ENCODE results near the gene TMEM63C.

TMEM63C gene

GRCh38 chr14:77200406-77200985, 18.9 kb downstream of the TMEM63C start:
- no peak for DNase-seq

DNA sequence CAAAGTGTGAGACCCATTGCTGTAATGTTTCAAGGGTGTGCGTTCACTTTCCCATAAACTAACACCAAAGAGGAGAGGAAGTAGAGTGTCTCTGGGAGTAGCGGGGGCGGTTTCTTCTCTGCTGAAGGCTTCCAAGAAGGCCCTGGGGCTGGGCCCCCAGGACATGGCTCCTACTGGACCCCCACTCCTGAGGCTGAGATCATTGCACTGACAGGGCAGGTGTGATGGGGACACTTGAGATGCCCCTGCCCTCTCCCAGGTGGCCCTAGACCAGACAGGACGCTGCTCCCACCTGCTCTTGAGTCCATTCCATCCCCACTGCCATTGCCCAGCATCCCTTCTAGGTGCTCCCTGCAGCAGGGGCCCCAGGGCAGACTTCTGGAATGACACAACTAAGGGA, 20.1 kb downstream of the TMEM63C start:
- no peak for DNase-seq

DNA sequence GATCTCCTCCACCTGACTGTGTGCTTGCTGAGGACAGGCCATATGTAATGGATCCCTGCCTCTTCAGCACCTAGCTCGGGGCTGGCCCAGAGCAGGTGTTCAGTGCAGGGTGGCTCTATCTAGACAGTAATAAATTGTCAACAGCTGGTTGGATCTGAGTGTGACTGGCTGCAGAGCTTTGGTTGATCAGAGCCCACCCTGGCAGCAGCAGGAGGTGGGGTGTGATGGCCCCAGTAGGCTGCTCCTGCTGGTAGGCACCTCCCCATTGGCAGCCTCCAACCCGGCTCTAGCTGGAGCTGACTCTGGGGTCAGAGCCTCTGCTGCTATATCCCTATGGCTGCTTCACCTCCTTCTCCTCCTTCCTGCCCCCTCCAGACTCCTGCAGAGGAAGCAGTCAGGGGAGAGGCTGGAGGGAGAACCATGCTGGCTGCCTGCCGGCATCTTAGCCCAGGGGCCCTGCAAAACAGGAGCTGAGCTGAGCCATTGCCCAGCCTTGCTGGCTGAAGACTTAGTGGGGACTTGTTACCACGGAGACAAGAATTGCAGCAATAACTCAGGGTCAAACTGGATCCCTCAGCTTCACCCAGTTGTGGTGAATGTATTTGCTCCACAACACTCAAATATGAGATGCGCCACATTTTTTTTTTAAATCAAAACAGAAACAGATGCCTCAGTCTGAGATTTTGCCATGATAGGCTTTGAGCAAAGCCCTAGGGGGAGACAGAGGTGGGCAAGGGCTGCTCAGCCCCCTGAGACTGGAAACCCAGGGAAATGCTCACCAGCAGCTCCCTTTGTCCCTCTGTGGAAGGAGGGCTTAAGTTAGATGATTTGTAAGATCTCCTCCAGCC, 22.2 kb downstream of the TMEM63C start:
- no peak for DNase-seq

GRCh38 chr14:77204459-77204771, 22.8 kb downstream of the TMEM63C start:
- peak; percentile 92 for DNase-seq

DNA sequence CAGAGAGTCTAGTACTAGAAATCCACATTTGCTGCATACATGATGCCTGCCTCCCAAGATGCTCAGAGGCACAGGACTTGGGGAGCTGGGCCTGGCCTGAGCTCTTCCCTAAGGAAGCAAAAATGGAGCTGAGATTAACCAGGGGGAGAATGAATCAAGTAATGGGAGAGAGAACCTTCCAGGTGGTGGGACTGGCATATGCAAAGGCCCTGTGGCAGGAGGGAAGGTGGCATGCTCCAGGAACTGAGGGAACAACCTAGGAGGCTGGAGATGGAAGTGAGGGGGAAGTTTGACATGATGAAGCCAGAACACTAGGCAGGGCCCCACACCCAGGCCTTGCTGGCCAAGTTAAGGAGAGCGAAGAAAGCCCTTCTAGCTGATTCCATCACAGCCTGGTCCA, 23.3 kb downstream of the TMEM63C start:
- no peak for DNase-seq

DNA sequence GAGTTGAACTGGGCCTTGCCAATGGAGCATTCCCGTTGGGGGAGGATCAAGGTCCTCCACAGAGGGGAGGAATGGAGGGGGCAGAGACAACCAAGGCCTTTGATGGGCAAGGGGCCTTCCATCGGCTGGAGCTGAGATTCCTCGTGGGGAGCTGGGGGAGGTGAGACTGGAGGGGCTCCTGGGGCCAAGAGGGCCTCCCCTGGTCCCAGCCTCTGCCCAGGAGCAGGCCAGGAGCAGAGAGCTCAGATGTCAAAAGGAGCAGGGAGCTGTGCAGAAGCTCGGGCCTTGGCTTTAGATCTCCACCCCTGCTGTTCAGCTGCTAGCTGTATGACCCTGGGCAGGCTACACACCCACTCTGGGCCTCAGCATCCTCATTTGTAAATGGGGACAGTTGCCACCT, 24.0 kb downstream of the TMEM63C start:
- DNase-seq: no peak

DNA sequence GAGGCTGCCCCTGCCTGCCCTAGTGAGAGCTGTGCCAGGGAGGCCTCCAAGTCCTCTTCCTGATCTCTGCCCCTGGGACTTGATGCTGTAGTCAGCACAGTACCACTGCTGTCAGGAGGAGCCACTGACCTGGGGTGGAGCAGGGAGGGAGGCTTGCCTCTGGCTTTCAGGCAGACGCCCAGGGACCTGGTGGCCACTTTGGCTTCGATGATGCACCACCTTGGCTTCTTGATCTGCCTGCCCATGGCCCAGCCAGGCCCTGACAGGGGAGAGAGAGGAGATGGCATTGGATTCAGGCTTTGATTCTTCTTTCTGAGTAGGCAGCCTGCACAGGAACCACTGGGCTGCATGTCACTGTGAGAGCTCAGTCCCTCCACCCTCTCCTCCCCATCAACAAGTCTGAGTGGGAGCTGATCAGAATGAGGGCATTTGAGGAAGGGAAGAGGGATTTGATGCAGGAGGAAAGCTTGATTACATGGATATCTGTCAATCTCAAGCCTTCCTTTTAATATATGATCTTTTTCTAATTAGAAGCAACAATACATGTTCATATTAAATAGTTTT, 24.7 kb downstream of the TMEM63C start:
- no peak for DNase-seq

DNA sequence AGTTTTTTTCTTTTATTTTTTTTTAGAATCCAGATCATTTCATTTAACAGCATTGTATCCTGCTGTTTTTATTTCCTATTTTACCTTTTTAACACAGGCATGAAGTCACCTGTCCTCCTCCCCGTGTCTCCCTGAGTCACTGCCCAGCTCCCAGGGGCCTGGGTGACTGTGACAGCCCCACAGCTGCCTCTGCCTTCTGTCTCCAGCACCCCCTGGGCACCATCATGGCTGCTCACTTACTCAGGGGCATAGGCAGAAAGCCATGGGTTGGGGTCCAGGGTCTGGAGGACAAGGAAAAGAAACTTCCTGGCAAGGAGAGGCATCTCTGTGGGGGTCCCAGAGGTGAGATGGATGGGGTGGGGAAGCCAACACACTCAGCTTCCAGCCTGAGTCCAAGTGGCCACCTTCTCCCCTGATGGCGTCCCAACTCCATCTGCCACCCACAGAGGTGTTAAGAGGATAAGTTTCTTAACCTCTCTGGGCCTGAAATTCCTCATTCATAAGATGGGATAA, 25.3 kb downstream of the TMEM63C start:
- DNase-seq: no peak

DNA sequence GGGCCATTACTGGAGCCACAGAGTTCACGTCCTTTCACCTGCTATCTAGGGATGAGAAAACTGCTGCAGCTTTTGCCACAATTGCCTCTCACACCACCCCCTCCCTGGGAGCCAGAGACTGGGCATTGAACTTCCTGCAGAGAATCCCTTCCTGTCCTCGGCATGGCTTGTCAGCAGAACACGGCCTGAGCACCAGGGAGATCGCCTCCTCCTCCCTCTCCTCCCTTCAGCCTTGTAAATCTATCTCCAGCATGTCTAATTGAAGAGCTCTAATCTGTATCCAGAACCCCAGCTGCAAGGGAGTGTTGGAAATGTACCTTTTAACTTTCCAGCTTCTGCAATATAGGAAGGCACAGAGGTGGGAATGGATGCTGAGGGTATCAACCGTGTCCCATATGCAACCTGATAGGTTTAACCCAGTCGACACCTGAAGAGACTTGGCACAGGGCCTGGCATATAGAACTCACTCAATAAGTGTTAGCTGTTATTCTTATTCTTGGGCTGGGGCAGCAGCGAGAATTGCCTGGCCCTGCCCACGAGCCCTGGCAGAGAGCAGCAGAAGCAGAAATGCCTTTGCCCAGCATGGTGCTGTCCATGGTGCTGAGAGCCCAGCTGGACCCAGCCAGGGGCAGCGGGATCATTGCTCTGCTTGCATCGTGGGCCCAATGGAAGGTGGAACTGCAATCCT, 26.8 kb downstream of the TMEM63C start:
- DNase-seq: no peak

GRCh38 chr14:77208979-77209318, 27.4 kb downstream of the TMEM63C start:
- DNase-seq: no peak

DNA sequence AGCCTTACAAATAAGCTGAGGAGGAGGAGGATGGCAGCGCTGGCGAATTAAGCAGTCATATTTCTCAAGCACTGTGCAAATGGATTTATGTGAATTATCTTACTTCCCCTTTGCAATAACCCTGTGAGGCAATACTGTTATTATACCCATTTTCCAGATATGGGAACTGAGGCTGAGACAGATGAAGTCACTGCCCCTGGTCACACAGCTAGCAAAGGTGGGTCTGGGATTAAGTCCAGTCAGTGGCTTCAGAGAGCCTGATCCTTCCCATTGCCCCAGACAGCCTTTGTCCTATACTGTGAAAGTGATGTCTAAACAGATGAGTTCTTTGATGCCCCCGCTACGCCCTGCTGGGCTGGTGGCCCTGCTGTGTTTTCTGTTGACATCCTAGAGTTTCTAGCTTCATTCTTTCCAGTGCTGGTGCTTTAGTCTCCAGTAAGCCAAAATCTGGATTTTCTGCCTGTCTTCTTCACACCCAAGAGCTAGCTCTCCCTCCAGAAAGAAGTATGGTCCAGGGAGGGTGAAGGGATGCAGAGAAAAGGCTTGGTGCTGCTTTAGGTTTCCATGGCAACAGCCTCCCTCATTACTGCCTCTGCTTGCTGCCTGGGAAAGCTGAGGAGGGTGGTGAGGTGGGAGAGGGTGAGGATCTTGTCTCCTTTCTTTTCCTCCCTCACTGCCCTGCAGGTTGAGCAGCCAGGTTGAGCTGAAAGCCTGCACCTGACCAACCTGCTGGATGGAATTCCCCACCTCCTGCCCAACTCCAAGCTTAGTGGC, 30.7 kb downstream of the TMEM63C start:
- DNase-seq: no peak

GRCh38 chr14:77212943-77213678, 31.5 kb downstream of the TMEM63C start:
- no peak for DNase-seq

GRCh38 chr14:77213679-77214016, 32.0 kb downstream of the TMEM63C start:
- DNase-seq: no peak

DNA sequence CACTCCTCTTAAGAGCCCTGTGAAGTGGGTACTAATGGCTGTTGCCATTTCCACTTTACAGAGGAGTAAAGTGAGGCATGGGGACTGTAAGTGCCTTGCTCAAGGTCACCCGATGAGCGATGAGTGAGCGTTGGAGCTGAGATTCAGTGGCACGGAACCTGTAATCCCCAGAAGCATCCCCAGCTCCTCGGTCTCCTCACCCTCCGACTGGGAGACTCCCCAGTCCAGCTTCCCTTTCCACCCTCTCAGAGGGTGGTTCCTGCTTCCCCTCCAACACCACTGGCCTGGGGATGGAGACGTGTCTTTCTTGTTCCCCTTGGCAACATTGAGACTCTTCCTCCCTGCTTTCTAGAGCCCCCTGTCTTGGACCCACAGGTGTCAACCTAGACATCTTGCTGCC, 32.6 kb downstream of the TMEM63C start:
- no peak for DNase-seq

DNA sequence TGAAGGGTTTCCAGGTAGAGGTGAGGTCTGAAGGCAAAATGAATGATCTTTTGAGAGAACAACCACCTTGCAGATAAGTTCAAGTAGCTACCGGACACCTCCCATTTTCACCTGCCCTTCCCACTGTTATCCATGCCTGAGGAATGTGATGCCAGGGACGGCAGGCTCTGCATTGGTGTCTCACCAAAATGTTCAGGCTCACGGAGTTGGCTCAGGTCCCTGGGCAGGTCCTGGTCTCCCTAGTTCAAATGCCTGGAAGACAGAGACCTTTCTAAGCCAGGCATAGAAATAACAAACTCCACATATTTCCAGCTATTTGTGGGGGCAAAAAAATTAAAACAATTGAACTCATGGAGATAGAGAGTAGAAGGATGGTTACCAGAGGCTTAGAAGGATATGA, 36.0 kb downstream of the TMEM63C start:
- no peak for DNase-seq

DNA sequence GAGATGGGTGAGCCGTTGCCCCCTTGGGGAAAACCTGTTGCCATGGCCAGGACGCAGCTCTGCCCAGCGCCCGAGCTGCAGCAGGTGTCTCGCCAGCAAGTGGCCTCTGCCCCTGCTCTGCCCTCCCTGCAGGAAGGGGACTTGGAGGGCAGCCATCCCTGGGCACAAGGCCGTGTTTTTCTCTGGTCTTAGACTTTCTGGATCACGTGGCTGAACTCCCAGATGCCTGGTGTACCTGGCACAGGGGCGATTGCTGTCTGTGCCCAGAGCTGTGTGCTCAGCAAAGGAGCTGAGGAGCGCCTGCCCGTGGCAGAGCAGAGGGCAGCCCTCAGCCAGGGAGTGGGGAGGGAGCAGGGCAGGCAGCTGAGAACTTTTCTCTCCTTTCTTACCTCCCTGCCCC, 38.0 kb downstream of the TMEM63C start:
- DNase-seq: no peak

- DNase-seq: no peak
Measured at GRCh38 chr14:77220246-77221017, 38.8 kb downstream of the TMEM63C start.

GRCh38 chr14:77221241-77221871, 39.8 kb downstream of the TMEM63C start:
- no peak for DNase-seq

GRCh38 chr14:77222546-77223225, 41.1 kb downstream of the TMEM63C start:
- DNase-seq: no peak

- DNase-seq: no peak
Measured at GRCh38 chr14:77224212-77224611, 42.6 kb downstream of the TMEM63C start.

- no peak for DNase-seq
Measured at GRCh38 chr14:77225254-77225653, 43.7 kb downstream of the TMEM63C start.

Measured in NCI-H1436 treated with DMSO at 0.1 percent for 48 hours (cell line).